ENCODE data around the gene PHC2.

- TF ChIP-seq POLR2A (IDR thresholded peaks at IDR 0.05; ENCODE audit: low read depth, low read length) (no peak), POLR2AphosphoS5 (IDR thresholded peaks at IDR 0.05; ENCODE audit: low read depth, low read length) (no peak), SPI1 (IDR thresholded peaks at IDR 0.05; ENCODE audit: low read depth, low read length) (no peak), TAF1 (IDR thresholded peaks at IDR 0.05; ENCODE audit: low read depth, low read length) (no peak), POU2F2 (IDR thresholded peaks at IDR 0.05; ENCODE audit: low read depth, low read length) (no peak)
Observed at GRCh38 chr1:33305016-33305415, 125.9 kb downstream of the PHC2 start.
